Measurements from ENCODE around the gene PSMD6.

Gene PSMD6

GRCh38 chr3:63976161-63976871 is 47.0 kb downstream of the PSMD6 start:
- peak; percentile 93 for DNase-seq

GRCh38 chr3:63975723-63976122 is 47.6 kb downstream of the PSMD6 start:
- DNase-seq: peak; percentile 65

- DNase-seq: no peak
Observed at GRCh38 chr3:63974451-63974850, 48.8 kb downstream of the PSMD6 start.

GRCh38 chr3:63973406-63973805 is 49.9 kb downstream of the PSMD6 start:
- no peak for DNase-seq

- DNase-seq: no peak
Observed at GRCh38 chr3:63972987-63973386, 50.3 kb downstream of the PSMD6 start.

- peak; percentile 83 for DNase-seq
Observed at GRCh38 chr3:63972196-63972595, 51.1 kb downstream of the PSMD6 start.

- no peak for DNase-seq
Observed at GRCh38 chr3:63970631-63971475, 52.4 kb downstream of the PSMD6 start.

GRCh38 chr3:63969876-63970275 is 53.4 kb downstream of the PSMD6 start:
- DNase-seq: no peak

GRCh38 chr3:63968612-63969350 is 54.5 kb downstream of the PSMD6 start:
- DNase-seq: peak; percentile 47

GRCh38 chr3:63967675-63968611 is 55.4 kb downstream of the PSMD6 start:
- DNase-seq: peak; percentile 41

- no peak for DNase-seq
Observed at GRCh38 chr3:63966871-63967270, 56.4 kb downstream of the PSMD6 start.

- DNase-seq: no peak
Observed at GRCh38 chr3:63966007-63966406, 57.3 kb downstream of the PSMD6 start.

- no peak for DNase-seq
Observed at GRCh38 chr3:63964681-63965485, 58.4 kb downstream of the PSMD6 start.

GRCh38 chr3:63963496-63963895 is 59.8 kb downstream of the PSMD6 start:
- DNase-seq: no peak

- no peak for DNase-seq
Observed at GRCh38 chr3:63961891-63962290, 61.4 kb downstream of the PSMD6 start.

Measured in fibroblast of skin of right biceps (primary cell).